Gastrocnemius medialis (tissue), 4 donors: ENCODE data around the gene A3GALT2.

Experiments used
- CTCF ChIP-seq, 5 experiments: fragments of 450-650 bp in 3 of 5; fragments of 200-600 bp in 2 of 5; sonication (generic) in 2 of 5; IDR thresholded peaks in 4 of 5; conservative IDR thresholded peaks in 1 of 5; 1 replicate in 4 of 5; 2 replicates in 1 of 5; pipeline ENCODE4 v1.5.1; 2016 to 2019; ENCODE audit warnings: antibody characterized with exemption in 5 of 5, mild to moderate bottlenecking in 3 of 5, moderate library complexity in 3 of 5
- POLR2A ChIP-seq, 2 donors: fragments of 450-650 bp; IDR thresholded peaks; one replicate each; pipeline ENCODE4 v1.6.1; 2017; ENCODE audit warnings: antibody characterized with exemption in 2 of 2, mild to moderate bottlenecking in 2 of 2, moderate library complexity in 2 of 2

- no peak for TF ChIP-seq CTCF (IDR thresholded peaks at IDR 0.05 in 4 of 5, conservative IDR thresholded peaks at IDR 0.05 in 1 of 5)
- TF ChIP-seq POLR2A (IDR thresholded peaks at IDR 0.05) = no peak
Observed at GRCh38 chr1:33296082-33296458, 24.8 kb downstream of the A3GALT2 start.
